Panc1 (cell line): ENCODE measurements around the gene OR8D4. TPM values are rescaled to one million over a fixed set of nuclear protein-coding genes. Genes with fewer than 3 reads are reported as not detected.
"Not testable (repeated sequence)": the region's sequence is repeated elsewhere in the genome, so short reads cannot be mapped to it uniquely, and the experiment has no call there.

ENCODE experiments used
- ATAC-seq: fragments of 200-7000 bp; cut with Tn5 transposase; 2 replicates; pipeline ENCODE4 v1.9.1; 2020; ENCODE audit warnings: mild to moderate bottlenecking, moderate library complexity
- BruUV-seq: library from RNA; stranded (reverse); fragments of 400-500 nt; replicated peaks from 2 replicates; lab custom pipeline; 2021; lab: Mats Ljungman, UMichigan
- CTCF ChIA-PET: fragments of 300-600 bp; sonication (Branson Sonifier 250); formaldehyde crosslinking; loops from one replicate; lab custom pipeline; 2022; ENCODE audit warnings: antibody characterized with exemption; lab: Charles Lee
- POLR2A ChIA-PET: fragments of 300-600 bp; sonication (Branson Sonifier 250); formaldehyde crosslinking; loops from one replicate; lab custom pipeline; 2022; ENCODE audit warnings: antibody characterized with exemption; lab: Charles Lee
- DNase-seq: peaks from one replicate; pipeline ENCODE4 v3.0.0-alpha.2; 2010; ENCODE audit warnings: low read depth, low spot score
- H3K27ac ChIP-seq: 2 replicates; pipeline ENCODE4 v1.5.1; 2011; ENCODE audit warnings: mild to moderate bottlenecking, low read length, inconsistent platforms
- H3K27me3 ChIP-seq: fragments of 200-500 bp; sonication (Bioruptor generic); 2 replicates; pipeline ENCODE4 v1.6.0; 2014; ENCODE audit warnings: low read length, inconsistent platforms; ENCODE audit not compliant: control insufficient read depth, insufficient read depth
- H3K36me3 ChIP-seq: fragments of 200-500 bp; sonication (Bioruptor generic); 2 replicates; pipeline ENCODE4 v1.5.1; 2014; ENCODE audit warnings: inconsistent platforms, mild to moderate bottlenecking, low read length, moderate library complexity; ENCODE audit not compliant: control insufficient read depth, insufficient read depth
- H3K4me1 ChIP-seq: 2 replicates; pipeline ENCODE4 v1.5.1; 2011; ENCODE audit warnings: inconsistent platforms, mild to moderate bottlenecking, low read length, moderate library complexity; ENCODE audit not compliant: control insufficient read depth, insufficient read depth
- H3K4me3 ChIP-seq, 2 experiments: 2 replicates each; pipeline ENCODE4 v1.5.1; 2011 to 2012; ENCODE audit warnings: low read depth in 2 of 2, low read length in 2 of 2, mild to moderate bottlenecking in 2 of 2, inconsistent platforms in 1 of 2, moderate library complexity in 1 of 2
- H3K9me3 ChIP-seq: fragments of 200-500 bp; sonication (Bioruptor generic); 2 replicates; pipeline ENCODE4 v1.5.1; 2014; ENCODE audit warnings: low read depth, mild to moderate bottlenecking, inconsistent platforms, low read length, moderate library complexity; ENCODE audit not compliant: control insufficient read depth, insufficient read depth
- POLR2AphosphoS5 ChIP-seq: IDR thresholded peaks from 2 replicates; pipeline ENCODE4 v1.6.1; 2012; ENCODE audit warnings: mild to moderate bottlenecking, low read depth, low read length, moderate library complexity
- SIN3A ChIP-seq: IDR thresholded peaks from 2 replicates; pipeline ENCODE4 v1.6.1; 2012; ENCODE audit warnings: low read depth, mild to moderate bottlenecking, low read length, moderate library complexity, borderline replicate concordance; ENCODE audit not compliant: insufficient read depth
- TCF7L2 ChIP-seq: IDR thresholded peaks from 2 replicates; pipeline ENCODE4 v1.6.1; 2011; ENCODE audit warnings: mild to moderate bottlenecking, low read depth, low read length, inconsistent platforms
- in situ Hi-C: cut with HindIII; loops from 2 replicates; pipeline ENCODE4 v1.10.0; 2016; ENCODE audit warnings: low sequenced_read_pairs, low pct_unique_long_range_greater_than_20kb
- intact Hi-C: fragments of 100-400 bp; cut with micrococcal nuclease; formaldehyde crosslinking; loops from one replicate; pipeline ENCODE4 v1.10.0; 2022; ENCODE audit not compliant: unreplicated experiment
- total RNA-seq: library from RNA; stranded (reverse); gene quantifications from one replicate; pipeline ENCODE4 v1.2.1, GENCODE V29; 2021; ENCODE audit not compliant: unreplicated experiment
- TF ChIP-seq, protein P1 (sequence below), 2 experiments: IDR thresholded peaks; 2 replicates each; pipeline ENCODE4 v1.6.1; 2011 to 2012; ENCODE audit warnings: low read depth in 2 of 2, control low read depth in 1 of 2, low read length in 1 of 2, mild to moderate bottlenecking in 1 of 2, moderate library complexity in 1 of 2; ENCODE audit not compliant: insufficient read depth in 1 of 2
- TF ChIP-seq, protein P2 (sequence below): fragments of 450-650 bp; IDR thresholded peaks from 2 replicates; pipeline ENCODE4 v1.5.1; 2017; ENCODE audit warnings: mild to moderate bottlenecking

The OR8D4 gene
- total RNA-seq, 1 experiment from 2014 or later, result not detected

DNA sequence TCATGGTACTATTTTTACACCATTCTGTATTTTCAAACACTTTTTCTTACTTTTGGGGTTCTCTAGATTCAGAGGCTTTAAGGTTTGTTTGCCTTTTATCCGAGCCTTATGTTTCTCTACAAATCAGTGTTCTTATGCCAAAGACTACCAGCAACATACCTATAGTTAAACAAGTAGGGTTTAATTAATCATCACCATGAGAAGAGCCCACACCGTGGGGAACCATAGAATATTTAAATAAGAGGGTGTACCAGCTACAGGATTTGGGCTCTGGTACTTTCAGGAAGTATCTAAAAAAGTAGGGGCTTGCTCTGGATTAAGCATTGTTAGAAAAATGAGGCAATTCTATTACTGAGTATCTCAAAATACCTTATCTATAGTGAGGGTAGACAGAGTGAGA lies 42.2 kb upstream of the OR8D4 start:
- DNase-seq, result no peak
- ChIA-PET POLR2A (no interaction called here), CTCF (no interaction called here)
- no peak overlapping the region for H3K27ac ChIP-seq
- TF ChIP-seq, protein P1, sequence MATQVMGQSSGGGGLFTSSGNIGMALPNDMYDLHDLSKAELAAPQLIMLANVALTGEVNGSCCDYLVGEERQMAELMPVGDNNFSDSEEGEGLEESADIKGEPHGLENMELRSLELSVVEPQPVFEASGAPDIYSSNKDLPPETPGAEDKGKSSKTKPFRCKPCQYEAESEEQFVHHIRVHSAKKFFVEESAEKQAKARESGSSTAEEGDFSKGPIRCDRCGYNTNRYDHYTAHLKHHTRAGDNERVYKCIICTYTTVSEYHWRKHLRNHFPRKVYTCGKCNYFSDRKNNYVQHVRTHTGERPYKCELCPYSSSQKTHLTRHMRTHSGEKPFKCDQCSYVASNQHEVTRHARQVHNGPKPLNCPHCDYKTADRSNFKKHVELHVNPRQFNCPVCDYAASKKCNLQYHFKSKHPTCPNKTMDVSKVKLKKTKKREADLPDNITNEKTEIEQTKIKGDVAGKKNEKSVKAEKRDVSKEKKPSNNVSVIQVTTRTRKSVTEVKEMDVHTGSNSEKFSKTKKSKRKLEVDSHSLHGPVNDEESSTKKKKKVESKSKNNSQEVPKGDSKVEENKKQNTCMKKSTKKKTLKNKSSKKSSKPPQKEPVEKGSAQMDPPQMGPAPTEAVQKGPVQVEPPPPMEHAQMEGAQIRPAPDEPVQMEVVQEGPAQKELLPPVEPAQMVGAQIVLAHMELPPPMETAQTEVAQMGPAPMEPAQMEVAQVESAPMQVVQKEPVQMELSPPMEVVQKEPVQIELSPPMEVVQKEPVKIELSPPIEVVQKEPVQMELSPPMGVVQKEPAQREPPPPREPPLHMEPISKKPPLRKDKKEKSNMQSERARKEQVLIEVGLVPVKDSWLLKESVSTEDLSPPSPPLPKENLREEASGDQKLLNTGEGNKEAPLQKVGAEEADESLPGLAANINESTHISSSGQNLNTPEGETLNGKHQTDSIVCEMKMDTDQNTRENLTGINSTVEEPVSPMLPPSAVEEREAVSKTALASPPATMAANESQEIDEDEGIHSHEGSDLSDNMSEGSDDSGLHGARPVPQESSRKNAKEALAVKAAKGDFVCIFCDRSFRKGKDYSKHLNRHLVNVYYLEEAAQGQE (IDR thresholded peaks at IDR 0.05; ENCODE audit: insufficient read depth in 1 of 2, low read depth in 2 of 2, low read length in 1 of 2), result no peak
- TF ChIP-seq SIN3A (no peak), POLR2AphosphoS5 (no peak), TCF7L2 (no peak)
- TF ChIP-seq, protein P2, sequence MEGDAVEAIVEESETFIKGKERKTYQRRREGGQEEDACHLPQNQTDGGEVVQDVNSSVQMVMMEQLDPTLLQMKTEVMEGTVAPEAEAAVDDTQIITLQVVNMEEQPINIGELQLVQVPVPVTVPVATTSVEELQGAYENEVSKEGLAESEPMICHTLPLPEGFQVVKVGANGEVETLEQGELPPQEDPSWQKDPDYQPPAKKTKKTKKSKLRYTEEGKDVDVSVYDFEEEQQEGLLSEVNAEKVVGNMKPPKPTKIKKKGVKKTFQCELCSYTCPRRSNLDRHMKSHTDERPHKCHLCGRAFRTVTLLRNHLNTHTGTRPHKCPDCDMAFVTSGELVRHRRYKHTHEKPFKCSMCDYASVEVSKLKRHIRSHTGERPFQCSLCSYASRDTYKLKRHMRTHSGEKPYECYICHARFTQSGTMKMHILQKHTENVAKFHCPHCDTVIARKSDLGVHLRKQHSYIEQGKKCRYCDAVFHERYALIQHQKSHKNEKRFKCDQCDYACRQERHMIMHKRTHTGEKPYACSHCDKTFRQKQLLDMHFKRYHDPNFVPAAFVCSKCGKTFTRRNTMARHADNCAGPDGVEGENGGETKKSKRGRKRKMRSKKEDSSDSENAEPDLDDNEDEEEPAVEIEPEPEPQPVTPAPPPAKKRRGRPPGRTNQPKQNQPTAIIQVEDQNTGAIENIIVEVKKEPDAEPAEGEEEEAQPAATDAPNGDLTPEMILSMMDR, result no peak
- no peaks in the 10 kb centered on the region for H3K36me3 ChIP-seq
- intact Hi-C loops, result no loop called here
- H3K4me3 ChIP-seq, result no peak overlapping the region
- ATAC-seq, result no peak
- in situ Hi-C loops, result no loop called here
- no TSS peak for BruUV-seq
- no peaks in the 10 kb centered on the region for H3K27me3 ChIP-seq
- no peaks in the 10 kb centered on the region for H3K9me3 ChIP-seq
- no peaks in the 10 kb centered on the region for H3K4me1 ChIP-seq

DNA sequence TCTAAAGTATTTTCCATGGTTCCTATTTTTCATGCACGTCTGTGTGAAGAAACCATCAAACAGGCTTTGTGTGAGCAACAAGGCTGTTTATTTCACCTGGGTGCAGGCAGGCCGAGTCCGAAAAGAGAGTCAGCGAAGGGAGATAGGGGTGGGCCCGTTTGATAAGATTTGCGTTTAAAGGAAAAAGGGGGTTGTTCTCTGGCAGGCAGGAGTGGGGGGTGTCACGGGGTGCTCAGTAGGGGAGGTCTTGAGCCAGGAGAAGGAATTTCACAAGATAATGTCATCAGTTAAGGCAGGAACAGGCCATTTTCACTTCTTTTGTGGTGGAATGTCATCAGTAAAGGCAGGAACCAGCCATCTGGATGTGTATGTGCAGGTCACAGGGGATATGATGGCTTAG lies 36.7 kb upstream of the OR8D4 start:
- ATAC-seq, H3K36me3 ChIP-seq, intact Hi-C loops, H3K4me3 ChIP-seq, CTCF ChIA-PET, POLR2A ChIA-PET, in situ Hi-C loops, H3K27ac ChIP-seq, H3K9me3 ChIP-seq, DNase-seq, H3K4me1 ChIP-seq, H3K27me3 ChIP-seq, BruUV-seq: not testable (repeated sequence)

DNA sequence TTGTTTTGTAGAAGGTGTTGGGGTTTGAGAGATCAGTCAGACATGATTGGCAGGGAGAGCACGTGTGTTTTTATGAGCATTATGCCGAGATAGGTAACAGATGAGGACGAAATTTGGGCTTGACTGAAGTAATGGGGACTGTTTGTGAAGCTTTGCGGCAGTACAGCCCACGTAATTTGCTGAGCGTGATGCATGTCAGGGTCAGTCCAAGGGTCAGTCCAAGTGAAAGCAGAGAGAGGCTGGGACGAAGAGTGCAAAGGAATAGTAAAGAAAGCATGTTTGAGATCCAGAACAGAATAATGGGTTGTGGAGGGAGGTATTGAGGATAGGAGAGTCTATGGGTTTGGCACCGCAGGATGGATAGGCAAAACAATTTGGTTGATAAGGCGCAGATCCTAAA lies 34.2 kb upstream of the OR8D4 start:
- H3K4me1 ChIP-seq, H3K27me3 ChIP-seq, H3K27ac ChIP-seq, in situ Hi-C loops, ATAC-seq, H3K36me3 ChIP-seq, BruUV-seq, POLR2A ChIA-PET, H3K9me3 ChIP-seq, intact Hi-C loops, DNase-seq, CTCF ChIA-PET, H3K4me3 ChIP-seq: not testable (repeated sequence)
